ENCODE measurements around the gene RGMA. TPM values are rescaled to one million over a fixed set of nuclear protein-coding genes. Genes with fewer than 3 reads are reported as not detected.

RGMA gene
- total and polyA plus RNA-seq, 12 donors = 0.28 to 9.0 (median 3.3) TPM

DNA sequence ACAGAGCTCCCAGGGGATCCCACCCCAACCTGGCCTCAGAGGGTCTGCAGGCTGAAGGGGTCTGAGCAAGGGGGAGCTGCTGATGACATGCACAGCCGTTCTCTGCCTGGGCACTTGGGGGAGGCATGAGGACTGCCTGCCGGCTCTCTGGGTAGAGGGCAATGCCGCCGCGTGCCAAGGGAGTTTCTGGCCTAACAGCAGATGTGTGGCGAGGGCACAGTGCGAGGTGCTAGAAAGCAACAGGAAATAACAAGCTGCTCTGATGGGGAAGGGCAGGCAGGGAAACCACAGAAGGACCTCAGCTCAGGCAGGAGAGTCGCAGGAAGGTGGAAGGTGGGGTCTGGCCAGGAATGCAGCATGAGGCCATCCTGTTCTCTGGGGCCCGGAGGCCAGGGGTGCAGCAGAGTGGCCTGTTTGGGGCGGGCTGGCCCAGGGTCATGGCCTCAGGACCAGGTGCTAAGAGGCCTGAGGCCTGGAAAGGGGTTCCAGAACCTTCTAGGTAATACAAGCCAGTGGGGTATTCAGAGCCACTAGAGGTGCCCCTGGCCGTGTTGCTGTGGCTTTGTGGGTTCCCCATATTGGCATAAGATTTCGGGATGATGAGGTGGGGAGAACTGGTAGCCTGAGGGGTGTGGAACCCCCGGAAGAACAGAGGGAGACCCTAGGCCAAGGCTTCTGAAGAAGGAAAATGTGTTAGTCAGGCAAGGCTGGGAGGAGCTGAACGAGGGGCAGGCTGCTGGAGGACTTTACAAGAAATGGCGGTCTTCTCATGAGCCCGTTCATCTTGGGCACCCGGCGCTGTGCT lies 41.2 kb downstream of the RGMA start:
- DNase-seq = no peak
- Histone ChIP-seq H3K9me3 (replicated peaks in 1 of 3) (no peaks in the 10 kb centered on the region), H3K36me3 (replicated peaks in 1 of 2) (no peaks in the 10 kb centered on the region), H3K4me3 (no peak overlapping the region), H3K4me1 (replicated peaks in 1 of 2) (no peaks in the 10 kb centered on the region), H3K27ac (no peak overlapping the region), H3K27me3 (no peaks in the 10 kb centered on the region)
- TF ChIP-seq CTCF (IDR thresholded peaks at IDR 0.05) (no peak), POLR2A (IDR thresholded peaks at IDR 0.05) (no peak)
- 75 to 83% (median 79%) methylated on average over 14 to 18 of the region's 18 CpGs for whole genome bisulfite sequencing, 4 donors
- intact Hi-C loops (cut with DNase I) = no loop called here

DNA sequence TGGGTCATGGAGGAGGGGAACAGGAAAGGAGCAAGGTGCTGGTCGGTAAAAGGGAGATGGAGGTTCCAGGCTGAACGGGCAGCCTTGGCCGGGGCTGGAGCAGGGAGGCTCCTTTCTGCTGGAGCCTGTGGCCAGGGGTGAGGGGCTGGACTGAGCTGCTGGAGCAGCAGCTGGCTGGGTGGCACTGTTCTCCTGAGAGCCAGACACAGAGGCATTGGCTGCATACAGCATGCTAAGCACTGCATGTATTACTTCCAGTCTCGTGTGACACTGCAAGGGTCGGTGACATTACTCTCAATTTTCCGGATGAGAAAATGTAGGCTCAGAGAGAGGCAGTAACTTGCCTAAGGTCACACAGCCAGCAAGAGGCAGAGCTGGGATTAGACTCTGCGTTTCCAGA lies 42.3 kb downstream of the RGMA start:
- TF ChIP-seq POLR2A (IDR thresholded peaks at IDR 0.05) = no peak
- no peak for TF ChIP-seq CTCF (IDR thresholded peaks at IDR 0.05)
- Histone ChIP-seq H3K4me3 (no peak overlapping the region), H3K27me3 (no peaks in the 10 kb centered on the region), H3K9me3 (replicated peaks in 1 of 3) (no peaks in the 10 kb centered on the region), H3K36me3 (replicated peaks in 1 of 2) (no peaks in the 10 kb centered on the region), H3K27ac (no peak overlapping the region), H3K4me1 (replicated peaks in 1 of 2) (no peaks in the 10 kb centered on the region)
- WGBS, 4 donors = 66 to 79% (median 68%) methylated on average over 6 to 7 of the region's 7 CpGs
- intact Hi-C loops (cut with DNase I) = no loop called here
- no peak for DNase-seq

GRCh38 chr15:93046120-93046519 lies 42.9 kb downstream of the RGMA start:
- no peak overlapping the region for H3K27ac ChIP-seq
- no peaks in the 10 kb centered on the region for H3K36me3 ChIP-seq (replicated peaks in 1 of 2)
- H3K27me3 ChIP-seq = no peaks in the 10 kb centered on the region
- no peaks in the 10 kb centered on the region for H3K4me1 ChIP-seq (replicated peaks in 1 of 2)
- intact Hi-C loops (cut with DNase I) = no loop called here
- no peak for DNase-seq
- H3K4me3 ChIP-seq = no peak overlapping the region
- H3K9me3 ChIP-seq (replicated peaks in 1 of 3) = no peaks in the 10 kb centered on the region
- TF ChIP-seq POLR2A (IDR thresholded peaks at IDR 0.05) = no peak
- TF ChIP-seq CTCF (IDR thresholded peaks at IDR 0.05) = no peak
- 68 to 90% (median 83%) methylated on average over 4 of the region's 4 CpGs for WGBS, 4 donors

DNA sequence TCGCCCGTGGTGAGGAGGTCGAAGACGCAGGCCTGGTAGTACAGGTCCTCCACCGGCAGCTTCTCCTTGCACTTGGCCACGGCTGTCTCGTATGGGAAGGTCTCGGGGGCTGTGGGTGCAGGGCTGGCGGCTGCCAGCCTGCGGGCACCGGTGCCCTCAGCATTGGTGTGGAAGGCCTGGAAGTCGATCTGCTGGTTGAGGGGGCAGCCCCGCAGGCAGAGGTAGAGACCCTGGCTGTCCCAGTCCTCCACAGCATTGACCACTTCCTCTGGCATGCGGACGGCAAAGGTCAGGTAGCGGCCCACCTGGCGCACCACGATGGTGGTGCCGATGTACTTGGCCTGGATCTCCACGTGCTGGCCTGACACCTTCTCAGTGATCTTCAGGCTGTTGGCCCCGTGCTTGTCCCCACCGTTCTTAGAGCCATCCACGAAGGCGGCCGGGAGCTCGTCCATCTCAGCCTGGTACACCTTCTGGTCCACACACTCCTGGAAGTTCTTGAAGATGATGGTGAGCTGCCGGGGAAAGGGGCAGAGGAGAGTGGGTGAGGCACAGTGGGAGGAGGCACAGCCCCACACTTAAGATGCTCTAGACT lies 43.7 kb downstream of the RGMA start:
- H3K36me3 ChIP-seq (replicated peaks in 1 of 2) = no peaks in the 10 kb centered on the region
- WGBS, 4 donors = 90 to 96% (median 95%) methylated on average over 12 to 27 of the region's 27 CpGs
- intact Hi-C loops (cut with DNase I) = no loop called here
- no peaks in the 10 kb centered on the region for H3K4me1 ChIP-seq (replicated peaks in 1 of 2)
- no peaks in the 10 kb centered on the region for H3K9me3 ChIP-seq (replicated peaks in 1 of 3)
- no peak for DNase-seq
- no peak overlapping the region for H3K4me3 ChIP-seq
- H3K27ac ChIP-seq = no peak overlapping the region
- no peaks in the 10 kb centered on the region for H3K27me3 ChIP-seq
- no peak for TF ChIP-seq POLR2A (IDR thresholded peaks at IDR 0.05)
- no peak for TF ChIP-seq CTCF (IDR thresholded peaks at IDR 0.05)

Measured in adrenal gland (tissue), 12 donors.